Measurements from ENCODE around the gene LZTS3. TPM values are rescaled to one million over a fixed set of nuclear protein-coding genes. Genes with fewer than 3 reads are reported as not detected.

LZTS3 gene
- total and polyA plus RNA-seq, 4 donors = 8.8 to 18.6 (median 13.1) TPM

GRCh38 chr20:3175270-3175669 lies 1.9 kb upstream of the LZTS3 start:
- H3K4me1 ChIP-seq (ENCODE audit: control insufficient read depth in 5 of 5, insufficient read depth in 5 of 5, low read length in 5 of 5) = peaks cover 0 to 16% (median 4%) of the 10 kb centered on the region in 5 donors
- H3K4me3 ChIP-seq = no peak overlapping the region
- peak overlapping the region in 1 of 2 donors; percentile 93 for H3K9ac ChIP-seq (ENCODE audit: insufficient read depth in 1 of 2, low read length in 2 of 2)
- no peak for TF ChIP-seq CTCF (IDR thresholded peaks at IDR 0.05; ENCODE audit: control extremely low read depth, extremely low read depth)
- H3K9me3 ChIP-seq (ENCODE audit: control insufficient read depth in 4 of 4, insufficient read depth in 3 of 4, low read length in 3 of 4) = no peaks in the 10 kb centered on the region
- peaks cover 0 to 3% (median under 1%) of the 10 kb centered on the region in 4 donors for H3K36me3 ChIP-seq (ENCODE audit: control insufficient read depth in 4 of 4, insufficient read depth in 4 of 4, low read length in 4 of 4)
- ATAC-seq (ENCODE audit: insufficient read depth, low FRiP score) (no peak), DNase-seq (peak in 1 of 3 donors; percentile 23)
- no peaks in the 10 kb centered on the region for H3K27me3 ChIP-seq (ENCODE audit: control insufficient read depth in 3 of 3, insufficient read depth in 3 of 3, low read length in 2 of 3)
- H3K27ac ChIP-seq (ENCODE audit: low read depth in 1 of 2, low read length in 1 of 2) = no peak overlapping the region
- WGBS, 2 donors = 50 to 61% methylated on average over 1 of the region's 1 CpG

- DNase-seq (peak in 2 of 3 donors; percentile 63 to 66), ATAC-seq (ENCODE audit: insufficient read depth, low FRiP score) (no peak)
- Histone ChIP-seq H3K9me3 (ENCODE audit: control insufficient read depth in 4 of 4, insufficient read depth in 3 of 4, low read length in 3 of 4) (no peaks in the 10 kb centered on the region), H3K36me3 (ENCODE audit: control insufficient read depth in 4 of 4, insufficient read depth in 4 of 4, low read length in 4 of 4) (peaks cover 0 to 1% (median 0%) of the 10 kb centered on the region in 4 donors), H3K9ac (ENCODE audit: insufficient read depth in 1 of 2, low read length in 2 of 2) (peak overlapping the region; percentile 56 to 93), H3K27me3 (ENCODE audit: control insufficient read depth in 3 of 3, insufficient read depth in 3 of 3, low read length in 2 of 3) (no peaks in the 10 kb centered on the region), H3K4me3 (peak overlapping the region; percentile 83), H3K4me1 (ENCODE audit: control insufficient read depth in 5 of 5, insufficient read depth in 5 of 5, low read length in 5 of 5) (peaks cover 0 to 16% (median 4%) of the 10 kb centered on the region in 5 donors), H3K27ac (ENCODE audit: low read depth in 1 of 2, low read length in 1 of 2) (peak overlapping the region; percentile 69 to 84)
- WGBS, 2 donors = 17 to 18% methylated on average over 13 of the region's 13 CpGs
- TF ChIP-seq CTCF (IDR thresholded peaks at IDR 0.05; ENCODE audit: control extremely low read depth, extremely low read depth) = no peak
Measured at GRCh38 chr20:3174442-3175261, 1.3 kb upstream of the LZTS3 start.

- H3K36me3 ChIP-seq (ENCODE audit: control insufficient read depth in 4 of 4, insufficient read depth in 4 of 4, low read length in 4 of 4) = peaks cover 0 to 1% (median 0%) of the 10 kb centered on the region in 4 donors
- peak overlapping the region; percentile 83 for H3K4me3 ChIP-seq
- DNase-seq (peak; percentile 93 to 95 (median 93)), ATAC-seq (ENCODE audit: insufficient read depth, low FRiP score) (peak; percentile 98)
- H3K9me3 ChIP-seq (ENCODE audit: control insufficient read depth in 4 of 4, insufficient read depth in 3 of 4, low read length in 3 of 4) = no peaks in the 10 kb centered on the region
- no peak for TF ChIP-seq CTCF (IDR thresholded peaks at IDR 0.05; ENCODE audit: control extremely low read depth, extremely low read depth)
- H3K27ac ChIP-seq (ENCODE audit: low read depth in 1 of 2, low read length in 1 of 2) = peak overlapping the region; percentile 69 to 84
- no peaks in the 10 kb centered on the region for H3K27me3 ChIP-seq (ENCODE audit: control insufficient read depth in 3 of 3, insufficient read depth in 3 of 3, low read length in 2 of 3)
- WGBS, 2 donors = 1% methylated on average over 75 to 84 of the region's 84 CpGs
- H3K4me1 ChIP-seq (ENCODE audit: control insufficient read depth in 5 of 5, insufficient read depth in 5 of 5, low read length in 5 of 5) = peaks cover 0 to 16% (median 4%) of the 10 kb centered on the region in 5 donors
- peak overlapping the region; percentile 56 to 93 for H3K9ac ChIP-seq (ENCODE audit: insufficient read depth in 1 of 2, low read length in 2 of 2)
Measured at GRCh38 chr20:3173610-3174441, 477 bp upstream of the LZTS3 start.
